Measurements from ENCODE around the gene DESI1. TPM values are rescaled to one million over a fixed set of nuclear protein-coding genes. Genes with fewer than 3 reads are reported as not detected.
A peak's percentile ranks its signal among the peaks of the same experiment; 100 is the strongest.

Gene DESI1
- total and polyA plus RNA-seq, 2 of the 13 experiments (the other 11 are each of a cell fraction or from before 2014, with no cell fraction given) = 21.6 to 29.2 TPM

DNA sequence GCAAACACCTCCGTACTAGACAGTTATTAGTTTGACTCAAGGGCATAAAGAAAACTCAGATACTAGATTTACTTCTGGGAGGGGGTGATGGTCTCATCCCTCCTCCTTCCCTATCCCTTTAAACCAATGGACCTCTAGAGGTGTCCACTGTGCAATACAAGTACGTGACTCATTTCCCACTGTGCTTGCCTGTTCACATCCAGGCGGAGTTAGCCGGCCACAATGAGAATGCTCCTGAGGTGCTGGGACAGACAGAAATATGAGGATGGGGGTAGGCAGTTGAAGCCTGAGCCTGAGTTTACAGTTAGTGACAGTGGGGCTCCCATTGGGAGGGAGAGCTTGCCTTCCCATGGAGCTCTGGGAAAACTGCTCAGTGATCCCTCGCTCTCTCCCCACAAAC, 22.8 kb downstream of the DESI1 start (continued):
- TF ChIP-seq, protein P1, sequence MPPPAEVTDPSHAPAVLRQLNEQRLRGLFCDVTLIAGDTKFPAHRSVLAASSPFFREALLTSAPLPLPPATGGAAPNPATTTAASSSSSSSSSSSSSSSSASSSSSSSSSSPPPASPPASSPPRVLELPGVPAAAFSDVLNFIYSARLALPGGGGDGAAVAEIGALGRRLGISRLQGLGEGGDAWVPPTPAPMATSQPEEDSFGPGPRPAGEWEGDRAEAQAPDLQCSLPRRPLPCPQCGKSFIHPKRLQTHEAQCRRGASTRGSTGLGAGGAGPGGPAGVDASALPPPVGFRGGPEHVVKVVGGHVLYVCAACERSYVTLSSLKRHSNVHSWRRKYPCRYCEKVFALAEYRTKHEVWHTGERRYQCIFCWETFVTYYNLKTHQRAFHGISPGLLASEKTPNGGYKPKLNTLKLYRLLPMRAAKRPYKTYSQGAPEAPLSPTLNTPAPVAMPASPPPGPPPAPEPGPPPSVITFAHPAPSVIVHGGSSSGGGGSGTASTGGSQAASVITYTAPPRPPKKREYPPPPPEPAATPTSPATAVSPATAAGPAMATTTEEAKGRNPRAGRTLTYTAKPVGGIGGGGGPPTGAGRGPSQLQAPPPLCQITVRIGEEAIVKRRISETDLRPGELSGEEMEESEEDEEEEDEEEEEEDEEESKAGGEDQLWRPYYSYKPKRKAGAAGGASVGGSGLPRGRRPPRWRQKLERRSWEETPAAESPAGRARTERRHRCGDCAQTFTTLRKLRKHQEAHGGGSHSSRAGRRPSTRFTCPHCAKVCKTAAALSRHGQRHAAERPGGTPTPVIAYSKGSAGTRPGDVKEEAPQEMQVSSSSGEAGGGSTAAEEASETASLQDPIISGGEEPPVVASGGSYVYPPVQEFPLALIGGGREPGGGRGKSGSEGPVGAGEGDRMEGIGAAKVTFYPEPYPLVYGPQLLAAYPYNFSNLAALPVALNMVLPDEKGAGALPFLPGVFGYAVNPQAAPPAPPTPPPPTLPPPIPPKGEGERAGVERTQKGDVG (CRISPR knock-in tag; IDR thresholded peaks at IDR 0.05; ENCODE audit: borderline replicate concordance) = no peak

DNA sequence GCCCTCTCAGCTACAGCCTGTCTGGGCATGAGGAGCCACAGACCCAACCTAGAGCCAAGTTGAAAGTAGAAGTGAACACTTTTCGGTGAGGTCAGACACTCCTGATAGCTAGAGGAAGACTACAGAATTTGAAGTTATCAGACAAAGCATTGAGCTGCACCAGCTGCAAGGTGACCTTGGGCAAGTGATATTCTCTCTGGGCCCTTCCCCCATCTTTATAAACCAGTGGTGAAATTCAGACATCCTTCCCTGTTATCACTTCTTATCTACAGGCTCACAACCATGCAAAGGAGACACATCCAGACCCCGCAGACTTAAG, 23.2 kb downstream of the DESI1 start:
- Histone ChIP-seq H3K79me2 (ENCODE audit: insufficient read depth, low read length) (no peaks in the 10 kb centered on the region), H3K4me2 (ENCODE audit: low read depth, low read length) (no peak overlapping the region), H3K9ac (ENCODE audit: insufficient read depth, low read depth, low read length) (no peak overlapping the region), H3K27me3 (ENCODE audit: control insufficient read depth in 1 of 2, insufficient read depth in 2 of 2, low read length in 2 of 2) (no peaks in the 10 kb centered on the region), H3K4me1 (ENCODE audit: insufficient read depth, low read length) (peaks cover 27% of the 10 kb centered on the region), H3K9me3 (ENCODE audit: low read length) (no peaks in the 10 kb centered on the region), H3K27ac (ENCODE audit: extremely low read length, insufficient read depth, low read length) (no peak overlapping the region), H4K20me1 (ENCODE audit: insufficient read depth, low read length) (no peaks in the 10 kb centered on the region), H3K4me3 (replicated peaks in 1 of 3; ENCODE audit: insufficient read depth in 1 of 3, low read depth in 2 of 3, low read length in 3 of 3) (no peak overlapping the region), H2AFZ (ENCODE audit: low read length) (no peak overlapping the region), H3K36me3 (replicated peaks in 1 of 2; ENCODE audit: control insufficient read depth in 1 of 2, insufficient read depth in 2 of 2, low read length in 2 of 2) (peaks cover 6 to 13% of the 10 kb centered on the region in 2 experiments; a peak in 4 of 5 replicates)
- BruUV-seq (replicated peaks) = no TSS peak
- 83% methylated on average over 2 of the region's 2 CpGs for WGBS (ENCODE audit: low lambda C conversion rate)
- no peak for ATAC-seq
- TF ChIP-seq TARDBP (CRISPR knock-in tag; IDR thresholded peaks at IDR 0.05) (peak; percentile 8; the same call in 1 of the 2 replicates), POLR2G (IDR thresholded peaks at IDR 0.05; ENCODE audit: low read depth, low read length) (peak; percentile 3; the same call in 1 of the 2 replicates)
- TF ChIP-seq, protein P2, sequence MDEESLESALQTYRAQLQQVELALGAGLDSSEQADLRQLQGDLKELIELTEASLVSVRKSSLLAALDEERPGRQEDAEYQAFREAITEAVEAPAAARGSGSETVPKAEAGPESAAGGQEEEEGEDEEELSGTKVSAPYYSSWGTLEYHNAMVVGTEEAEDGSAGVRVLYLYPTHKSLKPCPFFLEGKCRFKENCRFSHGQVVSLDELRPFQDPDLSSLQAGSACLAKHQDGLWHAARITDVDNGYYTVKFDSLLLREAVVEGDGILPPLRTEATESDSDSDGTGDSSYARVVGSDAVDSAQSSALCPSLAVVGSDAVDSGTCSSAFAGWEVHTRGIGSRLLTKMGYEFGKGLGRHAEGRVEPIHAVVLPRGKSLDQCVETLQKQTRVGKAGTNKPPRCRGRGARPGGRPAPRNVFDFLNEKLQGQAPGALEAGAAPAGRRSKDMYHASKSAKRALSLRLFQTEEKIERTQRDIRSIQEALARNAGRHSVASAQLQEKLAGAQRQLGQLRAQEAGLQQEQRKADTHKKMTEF (CRISPR knock-in tag; IDR thresholded peaks at IDR 0.05) = 0 out of 2 replicates have a peak, but pooled peaks have one; percentile 9
- TF ChIP-seq, protein P3, sequence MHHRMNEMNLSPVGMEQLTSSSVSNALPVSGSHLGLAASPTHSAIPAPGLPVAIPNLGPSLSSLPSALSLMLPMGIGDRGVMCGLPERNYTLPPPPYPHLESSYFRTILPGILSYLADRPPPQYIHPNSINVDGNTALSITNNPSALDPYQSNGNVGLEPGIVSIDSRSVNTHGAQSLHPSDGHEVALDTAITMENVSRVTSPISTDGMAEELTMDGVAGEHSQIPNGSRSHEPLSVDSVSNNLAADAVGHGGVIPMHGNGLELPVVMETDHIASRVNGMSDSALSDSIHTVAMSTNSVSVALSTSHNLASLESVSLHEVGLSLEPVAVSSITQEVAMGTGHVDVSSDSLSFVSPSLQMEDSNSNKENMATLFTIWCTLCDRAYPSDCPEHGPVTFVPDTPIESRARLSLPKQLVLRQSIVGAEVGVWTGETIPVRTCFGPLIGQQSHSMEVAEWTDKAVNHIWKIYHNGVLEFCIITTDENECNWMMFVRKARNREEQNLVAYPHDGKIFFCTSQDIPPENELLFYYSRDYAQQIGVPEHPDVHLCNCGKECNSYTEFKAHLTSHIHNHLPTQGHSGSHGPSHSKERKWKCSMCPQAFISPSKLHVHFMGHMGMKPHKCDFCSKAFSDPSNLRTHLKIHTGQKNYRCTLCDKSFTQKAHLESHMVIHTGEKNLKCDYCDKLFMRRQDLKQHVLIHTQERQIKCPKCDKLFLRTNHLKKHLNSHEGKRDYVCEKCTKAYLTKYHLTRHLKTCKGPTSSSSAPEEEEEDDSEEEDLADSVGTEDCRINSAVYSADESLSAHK (CRISPR knock-in tag; IDR thresholded peaks at IDR 0.05; ENCODE audit: borderline replicate concordance) = no peak
- in situ Hi-C loops (cut with HindIII; ENCODE audit: extremely low pct_ligation_motif_present, low pct_unique_long_range_greater_than_20kb) (no loop called here), intact Hi-C loops (cut with micrococcal nuclease; ENCODE audit: unreplicated experiment) (loop anchor here (2.0 kb wide), 1 partner anchor 21 kb away; no protein-coding TSS in a partner anchor)
- DNase-seq (ENCODE audit: low spot score) = no peak
- ChIA-PET POLR2A (interaction anchor here (0.8 kb wide), 1 partner anchor 8 kb away, joined by 3 read pairs; the partner anchor contains the start of gene PMM1), CTCF (ENCODE audit: low intra/inter-chr PET ratio, low total read pairs) (interaction anchor here (0.7 to 4.8 kb wide), 4 partner anchors 21 to 71 kb away, joined by 3 to 77 read pairs (median 6); partner anchors contain the start of gene POLR3H)
- no peak for FAIRE-seq

Measured in HepG2 (cell line).